Activated T-cell treated with anti-CD3 and anti-CD28 coated beads for 24 hours (primary cell): Measurements from ENCODE around the gene ITGA11.

Experiments
- DNase-seq: peaks from one replicate; pipeline ENCODE4 v3.0.0-alpha.2; 2020; ENCODE audit warnings: low read depth

ITGA11 gene

GRCh38 chr15:68375191-68375631, 56.8 kb downstream of the ITGA11 start:
- no peak for DNase-seq

GRCh38 chr15:68374168-68374745, 57.7 kb downstream of the ITGA11 start:
- no peak for DNase-seq

GRCh38 chr15:68373028-68373427, 58.9 kb downstream of the ITGA11 start:
- DNase-seq, result no peak

- no peak for DNase-seq
Observed at GRCh38 chr15:68372291-68372811, 59.6 kb downstream of the ITGA11 start.

- no peak for DNase-seq
Observed at GRCh38 chr15:68371851-68372250, 60.1 kb downstream of the ITGA11 start.

- no peak for DNase-seq
Observed at GRCh38 chr15:68371160-68371559, 60.8 kb downstream of the ITGA11 start.

GRCh38 chr15:68370768-68371151, 61.2 kb downstream of the ITGA11 start:
- DNase-seq, result no peak

- no peak for DNase-seq
Observed at GRCh38 chr15:68369931-68370767, 61.8 kb downstream of the ITGA11 start.

GRCh38 chr15:68368731-68369435, 63.1 kb downstream of the ITGA11 start:
- DNase-seq, result no peak

GRCh38 chr15:68367992-68368391, 64.0 kb downstream of the ITGA11 start:
- no peak for DNase-seq

GRCh38 chr15:68367226-68367625, 64.7 kb downstream of the ITGA11 start:
- DNase-seq, result no peak

GRCh38 chr15:68366314-68366713, 65.6 kb downstream of the ITGA11 start:
- DNase-seq, result no peak

- no peak for DNase-seq
Observed at GRCh38 chr15:68365770-68366169, 66.2 kb downstream of the ITGA11 start.

GRCh38 chr15:68365140-68365745, 66.7 kb downstream of the ITGA11 start:
- no peak for DNase-seq

GRCh38 chr15:68364660-68365035, 67.3 kb downstream of the ITGA11 start:
- DNase-seq, result no peak

- DNase-seq, result no peak
Observed at GRCh38 chr15:68364028-68364659, 67.8 kb downstream of the ITGA11 start.

GRCh38 chr15:68363353-68363752, 68.6 kb downstream of the ITGA11 start:
- DNase-seq, result no peak

GRCh38 chr15:68362537-68363126, 69.3 kb downstream of the ITGA11 start:
- no peak for DNase-seq

GRCh38 chr15:68360721-68361120, 71.2 kb downstream of the ITGA11 start:
- no peak for DNase-seq

- no peak for DNase-seq
Observed at GRCh38 chr15:68356778-68357177, 75.2 kb downstream of the ITGA11 start.

GRCh38 chr15:68354923-68355322, 77.0 kb downstream of the ITGA11 start:
- DNase-seq, result no peak

GRCh38 chr15:68354268-68354667, 77.7 kb downstream of the ITGA11 start:
- DNase-seq, result no peak
